K562 (cell line): ENCODE data around the gene PAF1. TPM values are rescaled to one million over a fixed set of nuclear protein-coding genes. Genes with fewer than 3 reads are reported as not detected.

Experiments used
- ATAC-seq: fragments of 200-7000 bp; cut with Tn5 transposase; 3 replicates; pipeline ENCODE4 v1.9.1; 2020; ENCODE audit warnings: moderate library complexity
- BruUV-seq: library from RNA; stranded (reverse); fragments of 400-500 nt; replicated peaks from 2 replicates; lab custom pipeline; 2021; lab: Mats Ljungman, UMichigan
- CTCF ChIA-PET: fragments of 300-600 bp; formaldehyde crosslinking; extraction: SDS; loops from one replicate; lab custom pipeline; 2021; ENCODE audit warnings: low intra/inter-chr PET ratio; lab: Yijun Ruan, JAX
- POLR2A ChIA-PET: fragments of 300-600, 350-650 bp; sonication (Branson Sonifier 250); formaldehyde crosslinking; extraction: SDS; loops from one replicate; lab custom pipeline; 2021; ENCODE audit warnings: antibody characterized with exemption, inconsistent platforms; lab: Yijun Ruan, JAX
- DNase-seq, 4 experiments: peaks; one replicate each; pipeline versions ENCODE4 v3.0.0 to v3.0.0-alpha.2; 2011 to 2018; ENCODE audit warnings: low spot score in 3 of 4, mixed read lengths in 3 of 4; ENCODE audit errors: extremely low read depth in 1 of 4
- FAIRE-seq: peaks from 2 replicates; lab custom pipeline; 2011; peaks lifted over from hg19 to GRCh38; lab: Jason Lieb, UNC
- H2AFZ ChIP-seq: 2 replicates; pipeline ENCODE4 v1.6.0; 2011; ENCODE audit warnings: low read depth, low read length, control low read depth, inconsistent platforms
- H3K27ac ChIP-seq: fragments of 200-600 bp; 3 replicates; pipeline ENCODE4 v1.8.0; 2011; ENCODE audit warnings: low read depth, mild to moderate bottlenecking, control low read depth, inconsistent platforms, low read length, moderate library complexity, mixed read lengths; ENCODE audit errors: extremely low read depth
- H3K27me3 ChIP-seq, 2 experiments: fragments of 300-600 bp in 1 of 2; 2 replicates in 1 of 2; 3 replicates in 1 of 2; pipeline versions ENCODE4 v1.6.0 to v1.8.0; 2011; ENCODE audit warnings: inconsistent platforms in 2 of 2, low read length in 2 of 2, mild to moderate bottlenecking in 1 of 2, mixed read lengths in 1 of 2, moderate library complexity in 1 of 2; ENCODE audit not compliant: control insufficient read depth in 2 of 2, insufficient read depth in 2 of 2
- H3K36me3 ChIP-seq: fragments of 300-600 bp; 3 replicates; pipeline ENCODE4 v1.8.0; 2011; ENCODE audit warnings: mild to moderate bottlenecking, low read length, inconsistent platforms; ENCODE audit not compliant: control insufficient read depth, insufficient read depth
- H3K4me1 ChIP-seq, 2 experiments: fragments of 200-600 bp in 1 of 2; replicated peaks in 1 of 2; 2 replicates in 1 of 2; 3 replicates in 1 of 2; pipeline versions ENCODE4 v1.5.1 to v1.8.0; 2011; ENCODE audit warnings: inconsistent platforms in 2 of 2, low read length in 2 of 2, mild to moderate bottlenecking in 1 of 2, mixed read lengths in 1 of 2, moderate library complexity in 1 of 2; ENCODE audit not compliant: control insufficient read depth in 2 of 2, insufficient read depth in 2 of 2
- H3K4me2 ChIP-seq: 2 replicates; pipeline ENCODE4 v1.6.1; 2011; ENCODE audit warnings: low read length, control low read depth, inconsistent platforms, mixed read lengths; ENCODE audit not compliant: insufficient read depth
- H3K4me3 ChIP-seq: fragments of 200-600 bp; sonication (generic), shearing (Covaris generic); 2 replicates; pipeline ENCODE4 v1.5.1; 2016; ENCODE audit warnings: control low read depth, inconsistent platforms
- H3K79me2 ChIP-seq: fragments of 200-600 bp; 3 replicates; pipeline ENCODE4 v1.8.0; 2011; ENCODE audit warnings: low read length, inconsistent platforms; ENCODE audit not compliant: control insufficient read depth, insufficient read depth
- H3K9ac ChIP-seq, 2 experiments: 2 replicates each; pipeline versions ENCODE4 v1.6.0 to v1.6.1; 2011; ENCODE audit warnings: low read depth in 2 of 2, low read length in 2 of 2, control low read depth in 1 of 2, inconsistent platforms in 1 of 2, mild to moderate bottlenecking in 1 of 2, mixed read lengths in 1 of 2; ENCODE audit not compliant: insufficient read depth in 1 of 2
- H3K9me1 ChIP-seq: one replicate; pipeline ENCODE4 v1.6.0; 2011; ENCODE audit warnings: inconsistent platforms, mild to moderate bottlenecking, low read length, moderate library complexity; ENCODE audit not compliant: control insufficient read depth, insufficient read depth
- H3K9me3 ChIP-seq: replicated peaks from 2 replicates; pipeline ENCODE4 v1.5.1; 2011; ENCODE audit warnings: low read depth, low read length, inconsistent platforms; ENCODE audit not compliant: control insufficient read depth, insufficient read depth
- H4K20me1 ChIP-seq: replicated peaks from 2 replicates; pipeline ENCODE4 v1.6.1; 2011; ENCODE audit warnings: low read length, inconsistent platforms, mixed read lengths; ENCODE audit not compliant: control insufficient read depth, insufficient read depth
- ARHGAP35 ChIP-seq: fragments of 450-650 bp; IDR thresholded peaks from 2 replicates; pipeline ENCODE4 v1.6.1; 2018; ENCODE audit not compliant: partially characterized antibody
- CBFA2T2 ChIP-seq: fragments of 450-650 bp; conservative IDR thresholded peaks from 2 replicates; pipeline ENCODE4 v1.6.1; 2017; ENCODE audit warnings: mild to moderate bottlenecking
- CREB5 ChIP-seq: fragments of 250-450 bp; sonication (Bioruptor Pico); IDR thresholded peaks from 2 replicates; pipeline ENCODE4 v1.5.0; 2020; ENCODE audit warnings: mild to moderate bottlenecking
- DEAF1 ChIP-seq: fragments of 450-650 bp; formaldehyde crosslinking; IDR thresholded peaks from 2 replicates; pipeline ENCODE4 v1.4.0; 2020; ENCODE audit warnings: mild to moderate bottlenecking, moderate library complexity
- FOXM1 ChIP-seq, 2 experiments: fragments of 450-650 bp in 1 of 2; sonication (generic) in 1 of 2; formaldehyde crosslinking in 1 of 2; IDR thresholded peaks; 2 replicates each; pipeline versions ENCODE4 v1.6.1 to v1.9.0; 2017 to 2022; ENCODE audit warnings: low read depth in 2 of 2, mild to moderate bottlenecking in 2 of 2, missing genetic modification reagents in 1 of 2, moderate library complexity in 1 of 2
- MIER1 ChIP-seq: fragments of 450-650 bp; IDR thresholded peaks from 2 replicates; pipeline ENCODE4 v1.6.1; 2016; ENCODE audit warnings: antibody characterized with exemption, mild to moderate bottlenecking, low read depth
- MTA3 ChIP-seq: fragments of 450-650 bp; formaldehyde crosslinking; IDR thresholded peaks from 2 replicates; pipeline ENCODE4 v1.6.1; 2017; ENCODE audit warnings: mild to moderate bottlenecking, borderline replicate concordance
- POLR2A ChIP-seq: fragments of 450-650 bp; conservative IDR thresholded peaks from 2 replicates; pipeline ENCODE4 v1.6.1; 2016
- POLR2G ChIP-seq: fragments of 200-400 bp; formaldehyde crosslinking; IDR thresholded peaks from 2 replicates; pipeline ENCODE4 v1.6.1; 2017; ENCODE audit warnings: low read depth, mild to moderate bottlenecking, antibody characterized with exemption, low read length, moderate library complexity
- SLC30A9 ChIP-seq: fragments of 250-450 bp; sonication (Bioruptor Pico); IDR thresholded peaks from 2 replicates; pipeline ENCODE4 v1.8.0; 2022; ENCODE audit warnings: mild to moderate bottlenecking, moderate library complexity
- ZNF174 ChIP-seq: fragments of 250-450 bp; sonication (Bioruptor Pico); IDR thresholded peaks from 2 replicates; pipeline ENCODE4 v1.4.0; 2020; ENCODE audit warnings: mild to moderate bottlenecking
- ZNF408 ChIP-seq: fragments of 250-450 bp; sonication (Bioruptor Pico); IDR thresholded peaks from 2 replicates; pipeline ENCODE4 v1.4.0; 2020; ENCODE audit warnings: low read depth, mild to moderate bottlenecking, moderate library complexity
- ZNF717 ChIP-seq: fragments of 250-450 bp; sonication (Bioruptor Pico); IDR thresholded peaks from 2 replicates; pipeline ENCODE4 v1.5.0; 2021
- WGBS: fragments of 100-300 bp; shearing (Covaris generic); methylation state at CpG from one replicate; pipeline ENCODE4 v1.1.6; 2016; ENCODE audit warnings: low coverage, mixed read lengths; ENCODE audit not compliant: insufficient coverage; ENCODE audit errors: missing lambda C conversion rate; 5-methylcytosine and 5-hydroxymethylcytosine counted together
- in situ Hi-C: fragments of 300-500 bp; cut with MboI; formaldehyde crosslinking; loops from 4 replicates; pipeline ENCODE4 v1.15.0; 2018; ENCODE audit warnings: inconsistent platforms, mixed read lengths
- intact Hi-C: fragments of 100-400 bp; cut with micrococcal nuclease; formaldehyde crosslinking; loops from 2 replicates; pipeline ENCODE4 v1.14.2; 2022
- polyA plus RNA-seq, 8 experiments: library from polyadenylated mRNA; depleted of rRNA in 4 of 8; stranded (reverse) in 5 of 8; unstranded in 3 of 8; fragments of >200 nt; fragmentation: Nextera tagmentation in 2 of 8; fragmentation: Illumina TruSeq in 1 of 8; extraction: Ambion mirVana in 2 of 8; extraction: Trizol in 1 of 8; gene quantifications; 2 replicates each; pipeline versions ENCODE4 v1.2.1 to v1.2.3, GENCODE V29; 2011 to 2014; ENCODE audit warnings: inconsistent platforms in 1 of 8, missing spikeins in 1 of 8
- total RNA-seq, 7 experiments: library from RNA; depleted of rRNA in 6 of 7; stranded (reverse); fragments of >200 nt in 6 of 7; fragmentation: Illumina TruSeq in 2 of 7; extraction: Trizol in 2 of 7; gene quantifications; 2 replicates each; pipeline versions ENCODE4 v1.2.1 to v1.2.3, GENCODE V29; 2011 to 2021; ENCODE audit warnings: low replicate concordance in 1 of 7

Gene PAF1
- total and polyA plus RNA-seq, 9 of the 15 experiments (the other 6 are each of a cell fraction or from before 2014, with no cell fraction given), result 1.5 to 45.0 (median 33.8) TPM

- ATAC-seq, result no peak
- no peak for FAIRE-seq
- Histone ChIP-seq H3K4me2 (no peak overlapping the region), H3K4me3 (no peak overlapping the region), H3K9me3 (no peaks in the 10 kb centered on the region), H3K9me1 (peaks cover 3% of the 10 kb centered on the region), H3K27ac (no peak overlapping the region), H3K27me3 (no peaks in the 10 kb centered on the region), H3K9ac (0 out of 4 replicates have a peak overlapping the region, but pooled peaks of 1 of the 2 experiments have one; percentile 12), H3K4me1 (peaks cover 48 to 66% of the 10 kb centered on the region in 2 experiments), H3K79me2 (peaks cover 6% of the 10 kb centered on the region; the same call in 2 of the 3 replicates), H3K36me3 (peaks cover 13% of the 10 kb centered on the region; the same call in 1 of the 3 replicates), H4K20me1 (no peaks in the 10 kb centered on the region), H2AFZ (no peak overlapping the region)
- DNase-seq, result no peak
- BruUV-seq, result no TSS peak
- TF ChIP-seq MIER1 (no peak), POLR2G (0 out of 2 replicates have a peak, but pooled peaks have one; percentile 10)
- in situ Hi-C loops (no loop called here), intact Hi-C loops (no loop called here)
- ChIA-PET CTCF (interaction anchor here (4.4 kb wide), 1 partner anchor 12 kb away, joined by 74 read pairs; the partner anchor contains the start of gene PLEKHG2), POLR2A (no interaction called here)
- 91% methylated on average over 4 of the region's 4 CpGs for WGBS
These were observed 9.2 kb upstream of the PAF1 start for GRCh38 chr19:39400061-39400460.

GRCh38 chr19:39399668-39400050 is 8.8 kb upstream of the PAF1 start:
- DNase-seq (no peak), ATAC-seq (no peak), FAIRE-seq (no peak)
- intact Hi-C loops (no loop called here), in situ Hi-C loops (no loop called here)
- Histone ChIP-seq H3K4me2 (no peak overlapping the region), H3K79me2 (peaks cover 6% of the 10 kb centered on the region; the same call in 2 of the 3 replicates), H3K9me3 (no peaks in the 10 kb centered on the region), H4K20me1 (no peaks in the 10 kb centered on the region), H3K4me1 (peaks cover 48 to 62% of the 10 kb centered on the region in 2 experiments), H3K27ac (no peak overlapping the region), H3K36me3 (peaks cover 16% of the 10 kb centered on the region; the same call in 1 of the 3 replicates), H3K9ac (0 out of 4 replicates have a peak overlapping the region, but pooled peaks of 1 of the 2 experiments have one; percentile 12), H3K9me1 (peaks cover 3% of the 10 kb centered on the region), H3K27me3 (no peaks in the 10 kb centered on the region), H2AFZ (no peak overlapping the region), H3K4me3 (no peak overlapping the region)
- 94% methylated on average over 4 of the region's 4 CpGs for WGBS
- CTCF ChIA-PET, result interaction anchor here (4.4 kb wide), 1 partner anchor 12 kb away, joined by 74 read pairs; the partner anchor contains the start of gene PLEKHG2
- no TSS peak for BruUV-seq
- POLR2A ChIA-PET, result no interaction called here
- 0 out of 2 replicates have a peak, but pooled peaks have one; percentile 30 for TF ChIP-seq POLR2A
- TF ChIP-seq CREB5 (CRISPR knock-in tag), result no peak
- 0 out of 2 replicates have a peak, but pooled peaks have one; percentile 8 for TF ChIP-seq POLR2G
- TF ChIP-seq DEAF1 (CRISPR knock-in tag), result no peak
- TF ChIP-seq MTA3, result no peak
- no peak for TF ChIP-seq ZNF408 (CRISPR knock-in tag)
- no peak for TF ChIP-seq ZNF717 (CRISPR knock-in tag)
- no peak for TF ChIP-seq ZNF174 (CRISPR knock-in tag)
- no peak for TF ChIP-seq ARHGAP35
- TF ChIP-seq SLC30A9, result no peak
- no peak for TF ChIP-seq FOXM1 (IDR thresholded peaks at IDR 0.05; ENCODE audit: low read depth)
- TF ChIP-seq FOXM1 (CRISPR knock-in tag; IDR thresholded peaks at IDR 0.05; ENCODE audit: low read depth), result no peak
- TF ChIP-seq CBFA2T2, result no peak
